CD4-positive, alpha-beta T cell treated with Interleukin-15 for 1 hour (primary cell): Measurements from ENCODE around the gene MASP1.
"Not testable (repeated sequence)": the region's sequence is repeated elsewhere in the genome, so short reads cannot be mapped to it uniquely, and the experiment has no call there.

ENCODE experiments used
- DNase-seq: peaks from one replicate; pipeline ENCODE4 v3.0.0-alpha.2; 2020

MASP1 gene

GRCh38 chr3:187222801-187223200 is 68.7 kb downstream of the MASP1 start:
- DNase-seq, result no peak

- no peak for DNase-seq
These were observed 76.1 kb downstream of the MASP1 start for GRCh38 chr3:187215460-187215859.

- no peak for DNase-seq
These were observed 77.9 kb downstream of the MASP1 start for GRCh38 chr3:187213616-187214015.

- DNase-seq, result no peak
These were observed 78.8 kb downstream of the MASP1 start for GRCh38 chr3:187212705-187213104.

GRCh38 chr3:187212196-187212545 is 79.4 kb downstream of the MASP1 start:
- DNase-seq, result no peak

GRCh38 chr3:187211532-187212195 is 79.9 kb downstream of the MASP1 start:
- no peak for DNase-seq

- DNase-seq, result no peak
These were observed 80.8 kb downstream of the MASP1 start for GRCh38 chr3:187210545-187211327.

GRCh38 chr3:187210091-187210490 is 81.4 kb downstream of the MASP1 start:
- no peak for DNase-seq

GRCh38 chr3:187209491-187209890 is 82.0 kb downstream of the MASP1 start:
- no peak for DNase-seq

- DNase-seq, result no peak
These were observed 83.4 kb downstream of the MASP1 start for GRCh38 chr3:187208159-187208558.

GRCh38 chr3:187207624-187208023 is 83.9 kb downstream of the MASP1 start:
- DNase-seq, result no peak

GRCh38 chr3:187207062-187207461 is 84.5 kb downstream of the MASP1 start:
- no peak for DNase-seq

GRCh38 chr3:187205683-187206082 is 85.9 kb downstream of the MASP1 start:
- no peak for DNase-seq

- not testable (repeated sequence) for DNase-seq
These were observed 92.0 kb downstream of the MASP1 start for GRCh38 chr3:187199463-187200050.

- no peak for DNase-seq
These were observed 93.0 kb downstream of the MASP1 start for GRCh38 chr3:187198490-187198889.

GRCh38 chr3:187197335-187197649 is 94.2 kb downstream of the MASP1 start, which contains the start of gene RTP1:
Gene RTP1, plus strand, starts transcription at chr3:187197486. Its CDS starts 30 bp downstream, at chr3:187197516.
- no peak for DNase-seq

GRCh38 chr3:187196573-187197334 is 94.8 kb downstream of the MASP1 start:
- DNase-seq, result no peak

GRCh38 chr3:187193181-187193580 is 98.4 kb downstream of the MASP1 start:
- no peak for DNase-seq

- no peak for DNase-seq
These were observed 100.3 kb downstream of the MASP1 start for GRCh38 chr3:187191271-187191670.

- DNase-seq, result no peak
These were observed 102.6 kb downstream of the MASP1 start for GRCh38 chr3:187188931-187189330.

- no peak for DNase-seq
These were observed 104.6 kb downstream of the MASP1 start for GRCh38 chr3:187186801-187187421.

- DNase-seq, result no peak
These were observed 105.2 kb downstream of the MASP1 start for GRCh38 chr3:187186375-187186774.

GRCh38 chr3:187185759-187186158 is 105.8 kb downstream of the MASP1 start:
- no peak for DNase-seq
